ENCODE data around the gene TCERG1.

- TF ChIP-seq POLR2AphosphoS5 (IDR thresholded peaks at IDR 0.05; ENCODE audit: borderline replicate concordance, low read depth, low read length) (no peak), EZH2 (IDR thresholded peaks at IDR 0.05) (no peak)
Measured at GRCh38 chr5:146426853-146427618, 20.1 kb upstream of the TCERG1 start.
